Kidney (tissue), 14 donors: ENCODE results near the gene PLEKHA6. TPM values are rescaled to one million over a fixed set of nuclear protein-coding genes. Genes with fewer than 3 reads are reported as not detected.

Experiments used
- DNase-seq, 5 donors: peaks; one replicate each; pipeline ENCODE4 v3.0.0-alpha.2; 2013 to 2020
- FAIRE-seq: peaks from 2 replicates; lab custom pipeline; 2012; peaks lifted over from hg19 to GRCh38; lab: Jason Lieb, UNC
- H3K27ac ChIP-seq, 2 donors: one replicate each; pipeline ENCODE4 v1.7.0; 2013; ENCODE audit warnings: low read depth in 2 of 2, low read length in 2 of 2, inconsistent platforms in 1 of 2
- H3K27me3 ChIP-seq: one replicate; pipeline ENCODE4 v1.7.1; 2013; ENCODE audit warnings: low read length, inconsistent platforms; ENCODE audit not compliant: control insufficient read depth, insufficient read depth
- H3K36me3 ChIP-seq, 3 donors: one replicate each; pipeline versions ENCODE4 v1.7.0 to v1.7.1; 2013; ENCODE audit warnings: low read length in 3 of 3, control low read depth in 1 of 3, inconsistent platforms in 1 of 3; ENCODE audit not compliant: insufficient read depth in 3 of 3, control insufficient read depth in 2 of 3
- H3K4me1 ChIP-seq, 3 donors: one replicate each; pipeline versions ENCODE4 v1.7.0 to v1.7.1; 2013; ENCODE audit warnings: low read length in 3 of 3, inconsistent platforms in 1 of 3, low read depth in 1 of 3; ENCODE audit not compliant: control insufficient read depth in 2 of 3, insufficient read depth in 2 of 3
- H3K4me3 ChIP-seq, 3 donors: one replicate each; pipeline versions ENCODE4 v1.7.0 to v1.8.1; 2013; ENCODE audit warnings: low read length in 3 of 3, control low read depth in 1 of 3, inconsistent platforms in 1 of 3
- H3K9ac ChIP-seq, 3 donors: one replicate each; pipeline versions ENCODE4 v1.7.0 to v1.7.1; 2013; ENCODE audit warnings: low read length in 3 of 3, control low read depth in 1 of 3, inconsistent platforms in 1 of 3
- H3K9me3 ChIP-seq, 3 donors: one replicate each; pipeline versions ENCODE4 v1.7.0 to v1.7.1; 2013; ENCODE audit warnings: low read length in 3 of 3, control low read depth in 1 of 3, inconsistent platforms in 1 of 3; ENCODE audit not compliant: control insufficient read depth in 2 of 3, insufficient read depth in 1 of 3
- intact Hi-C: fragments of 100-400 bp; cut with DNase I; formaldehyde crosslinking; loops from one replicate; pipeline ENCODE4 v1.11.1; 2022
- polyA plus RNA-seq: library from polyadenylated mRNA; stranded (reverse); fragments of 350-450 nt; fragmentation: Illumina TruSeq; extraction: RNeasy Lipid Tissue Mini Kit (QIAGEN cat#74804); gene quantifications from one replicate; pipeline ENCODE4 v1.2.3, GENCODE V29; 2014; ENCODE audit warnings: low read depth, low replicate concordance; ENCODE audit not compliant: insufficient read depth
- total RNA-seq: library from RNA; stranded (reverse); fragmentation: NEBNext Ultra II Directional; extraction: Animal tissue kit (Norgen Biotek cat#: 25700); gene quantifications from one replicate; pipeline ENCODE4 v1.2.1, GENCODE V29; 2021
- TF ChIP-seq, protein P1 (sequence below): IDR thresholded peaks from 3 replicates; pipeline ENCODE4 v1.5.1; 2012; ENCODE audit warnings: mild to moderate bottlenecking, moderate library complexity, borderline replicate concordance; ENCODE audit not compliant: insufficient read depth; ENCODE audit errors: extremely low read depth
- donor health status: control.
- donor health status: control.
- donor health status: control.
- donor health status: control.
- donor health status: control.
- donor health status: DM: yes; HTN: yes; CAD: no.
- donor health status: Normal renal cell carcinoma (clear cell type).

The PLEKHA6 gene
- total and polyA plus RNA-seq, 2 donors from 2014 or later, result 17.5 to 65.1 TPM

DNA sequence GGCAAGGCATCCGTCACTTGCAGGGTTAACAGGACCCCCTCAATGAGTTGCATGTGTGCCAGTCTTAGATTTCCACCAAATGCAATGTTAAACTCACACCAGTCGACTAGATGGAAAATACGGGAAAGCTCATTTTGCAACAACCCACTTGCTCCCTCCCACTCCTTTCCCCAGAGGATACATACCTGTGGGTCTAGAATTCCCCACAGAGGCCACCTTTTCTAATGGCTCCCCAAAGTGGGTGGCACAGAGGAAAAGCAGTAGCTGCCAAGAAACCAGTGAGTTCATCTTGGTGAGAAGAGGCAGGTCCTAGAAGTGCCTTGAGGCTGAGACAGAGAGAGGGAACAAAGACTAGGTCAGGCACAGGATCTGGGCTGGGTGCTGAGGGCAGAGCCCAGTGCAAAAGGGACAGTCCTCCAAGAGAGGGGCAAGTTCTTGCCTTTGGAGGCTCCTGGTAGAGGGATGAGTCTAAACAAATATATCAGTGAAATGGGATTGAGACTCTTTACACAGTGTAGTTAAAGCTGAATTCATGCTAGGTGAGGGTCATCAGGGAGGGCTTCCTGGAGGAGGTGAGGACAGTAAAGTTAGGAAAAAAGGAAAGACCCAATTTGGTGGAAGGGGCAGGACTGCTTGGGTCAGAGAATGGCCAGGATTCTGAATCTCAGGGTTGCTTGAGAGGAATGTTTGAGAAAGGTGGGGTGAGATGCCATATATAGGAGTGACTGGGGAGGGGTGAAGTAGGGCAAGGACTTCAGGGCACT lies 167.0 kb downstream of the PLEKHA6 start:
- TF ChIP-seq, protein P1, sequence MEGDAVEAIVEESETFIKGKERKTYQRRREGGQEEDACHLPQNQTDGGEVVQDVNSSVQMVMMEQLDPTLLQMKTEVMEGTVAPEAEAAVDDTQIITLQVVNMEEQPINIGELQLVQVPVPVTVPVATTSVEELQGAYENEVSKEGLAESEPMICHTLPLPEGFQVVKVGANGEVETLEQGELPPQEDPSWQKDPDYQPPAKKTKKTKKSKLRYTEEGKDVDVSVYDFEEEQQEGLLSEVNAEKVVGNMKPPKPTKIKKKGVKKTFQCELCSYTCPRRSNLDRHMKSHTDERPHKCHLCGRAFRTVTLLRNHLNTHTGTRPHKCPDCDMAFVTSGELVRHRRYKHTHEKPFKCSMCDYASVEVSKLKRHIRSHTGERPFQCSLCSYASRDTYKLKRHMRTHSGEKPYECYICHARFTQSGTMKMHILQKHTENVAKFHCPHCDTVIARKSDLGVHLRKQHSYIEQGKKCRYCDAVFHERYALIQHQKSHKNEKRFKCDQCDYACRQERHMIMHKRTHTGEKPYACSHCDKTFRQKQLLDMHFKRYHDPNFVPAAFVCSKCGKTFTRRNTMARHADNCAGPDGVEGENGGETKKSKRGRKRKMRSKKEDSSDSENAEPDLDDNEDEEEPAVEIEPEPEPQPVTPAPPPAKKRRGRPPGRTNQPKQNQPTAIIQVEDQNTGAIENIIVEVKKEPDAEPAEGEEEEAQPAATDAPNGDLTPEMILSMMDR, result no peak
- intact Hi-C loops, result no loop called here
- no peak overlapping the region for H3K9ac ChIP-seq
- H3K4me3 ChIP-seq, result no peak overlapping the region
- DNase-seq (no peak), FAIRE-seq (no peak)
- H3K27me3 ChIP-seq, result peaks cover 2% of the 10 kb centered on the region
- peaks cover 0 to 3% (median 0%) of the 10 kb centered on the region in 3 donors for H3K9me3 ChIP-seq
- H3K36me3 ChIP-seq, result no peaks in the 10 kb centered on the region
- no peak overlapping the region for H3K27ac ChIP-seq
- H3K4me1 ChIP-seq, result peaks cover 0 to 4% (median 3%) of the 10 kb centered on the region in 3 donors

- H3K4me1 ChIP-seq, result peaks cover 0 to 4% (median 3%) of the 10 kb centered on the region in 3 donors
- H3K27me3 ChIP-seq, result peaks cover 2% of the 10 kb centered on the region
- no peak overlapping the region for H3K9ac ChIP-seq
- TF ChIP-seq, protein P1, result no peak
- no peak overlapping the region for H3K4me3 ChIP-seq
- no peak overlapping the region for H3K27ac ChIP-seq
- intact Hi-C loops, result no loop called here
- no peaks in the 10 kb centered on the region for H3K36me3 ChIP-seq
- H3K9me3 ChIP-seq, result peaks cover 0 to 3% (median 0%) of the 10 kb centered on the region in 3 donors
- no peak for FAIRE-seq
- no peak for DNase-seq
These were observed 167.7 kb downstream of the PLEKHA6 start for GRCh38 chr1:204192046-204192445.

DNA sequence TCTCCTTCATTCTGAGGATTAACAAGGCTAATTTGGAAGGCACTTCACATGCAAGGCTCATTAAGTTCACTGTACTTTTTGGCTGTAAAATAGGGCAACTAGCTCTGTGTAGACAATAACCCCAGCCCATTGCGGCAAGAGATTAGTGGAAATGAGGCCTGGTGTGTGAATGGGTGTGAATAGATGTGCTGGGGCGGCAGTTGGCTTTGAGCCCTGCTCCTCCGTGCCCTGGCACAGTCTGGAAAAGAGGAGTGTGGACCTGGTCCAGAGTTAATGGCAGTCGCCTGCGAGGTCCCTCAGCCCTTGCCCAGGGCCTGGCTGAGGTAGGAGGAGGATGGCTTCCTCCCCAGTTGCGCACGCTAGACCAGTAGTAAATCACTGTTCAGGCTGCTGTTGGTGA lies 168.3 kb downstream of the PLEKHA6 start:
- H3K9ac ChIP-seq, result no peak overlapping the region
- H3K9me3 ChIP-seq, result peaks cover 0 to 3% (median 0%) of the 10 kb centered on the region in 3 donors
- intact Hi-C loops, result no loop called here
- no peaks in the 10 kb centered on the region for H3K36me3 ChIP-seq
- peaks cover 0 to 4% (median 3%) of the 10 kb centered on the region in 3 donors for H3K4me1 ChIP-seq
- no peak overlapping the region for H3K4me3 ChIP-seq
- H3K27ac ChIP-seq, result no peak overlapping the region
- FAIRE-seq, result no peak
- DNase-seq, result no peak
- TF ChIP-seq, protein P1, result no peak
- H3K27me3 ChIP-seq, result peaks cover 2% of the 10 kb centered on the region
